Heart left ventricle (tissue), 13 donors: ENCODE results near the gene MED31.

Experiments used
- CTCF ChIP-seq, 12 donors: fragments of 200-600 bp; sonication (generic) in 4 of 12; IDR thresholded peaks; one replicate each; pipeline versions ENCODE4 v1.5.0 to v1.8.0; 2018 to 2022; ENCODE audit warnings: antibody characterized with exemption in 12 of 12, mild to moderate bottlenecking in 5 of 12
- POLR2A ChIP-seq, 2 donors: fragments of 450-650 bp; IDR thresholded peaks; one replicate each; pipeline ENCODE4 v1.6.1; 2017; ENCODE audit warnings: antibody characterized with exemption in 2 of 2, mild to moderate bottlenecking in 2 of 2, moderate library complexity in 2 of 2
- donor health status: ischemic (EF 13 %, LVEDD 7.1; RV severe dilation, severe dysfunction).
- donor health status: DM: no; HTN: yes; CAD: no.
- donor health status: DM: no; HTN: no; CAD: no.
- donor health status: ischemic (EF 25% LVEDD 6.9; RV normal size, moderate dysfunction).
- donor health status: ischemic (EF 25% LVEDD 5.7; RV mildly dilated, moderate dysfunction).
- donor health status: ischemic (EF 35%, LVEDD 5.7; RV mildly dilated, moderate dysfunction).
- donor health status: nonischemic (EF 11% LVEDD 7.7; RV severe dilation, severe dysfunction).
- donor health status: DM: yes; HTN: yes; CAD: no.
- donor health status: PGD.
- donor health status: ischemic (EF 29% LVEDD 5.4; RV normal size, mild dysfunction).
- donor health status: nonischemic (EF 23%, LVEDD 6.1; RV moderate dilation, normal function).

- TF ChIP-seq CTCF (IDR thresholded peaks at IDR 0.05) (no peak), POLR2A (IDR thresholded peaks at IDR 0.05) (no peak)
Measured at GRCh38 chr17:6688944-6689343, 37.5 kb upstream of the MED31 start.
